AG09309 (cell line): ENCODE measurements around the gene SH2D6.

Experiments used
- DNase-seq: peaks from one replicate; pipeline ENCODE4 v3.0.0-alpha.2; 2010; ENCODE audit warnings: low read depth
- H3K4me3 ChIP-seq: 2 replicates; pipeline ENCODE4 v1.5.1; 2011; ENCODE audit warnings: mild to moderate bottlenecking, low read depth, low read length, moderate library complexity; ENCODE audit not compliant: control insufficient read depth
- CTCF ChIP-seq: IDR thresholded peaks from 2 replicates; pipeline ENCODE4 v1.5.1; 2011; ENCODE audit warnings: mild to moderate bottlenecking, low read depth, low read length, inconsistent platforms; ENCODE audit not compliant: insufficient read depth, control insufficient read depth; ENCODE audit errors: missing control alignments

Gene SH2D6

DNA sequence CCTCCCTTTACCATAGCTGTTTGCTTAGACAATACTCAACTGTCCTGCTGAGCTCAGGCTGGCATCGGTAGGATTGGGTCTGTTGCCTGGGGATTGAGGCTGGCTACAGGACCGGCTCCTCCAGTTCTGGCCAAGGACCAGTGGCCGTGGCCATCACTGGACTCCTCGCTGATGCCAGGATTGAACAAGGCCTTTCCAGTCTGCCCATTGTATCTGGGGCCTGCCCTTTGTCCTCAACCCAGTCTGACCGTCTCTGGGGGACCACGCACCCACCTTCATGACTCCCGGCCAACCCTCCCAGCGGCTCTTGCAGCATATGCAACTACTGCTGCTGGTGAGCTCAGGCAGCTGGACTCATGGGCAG lies 28.7 kb downstream of the SH2D6 start:
- TF ChIP-seq CTCF: no peak
- no peak for DNase-seq
- H3K4me3 ChIP-seq: no peak overlapping the region

DNA sequence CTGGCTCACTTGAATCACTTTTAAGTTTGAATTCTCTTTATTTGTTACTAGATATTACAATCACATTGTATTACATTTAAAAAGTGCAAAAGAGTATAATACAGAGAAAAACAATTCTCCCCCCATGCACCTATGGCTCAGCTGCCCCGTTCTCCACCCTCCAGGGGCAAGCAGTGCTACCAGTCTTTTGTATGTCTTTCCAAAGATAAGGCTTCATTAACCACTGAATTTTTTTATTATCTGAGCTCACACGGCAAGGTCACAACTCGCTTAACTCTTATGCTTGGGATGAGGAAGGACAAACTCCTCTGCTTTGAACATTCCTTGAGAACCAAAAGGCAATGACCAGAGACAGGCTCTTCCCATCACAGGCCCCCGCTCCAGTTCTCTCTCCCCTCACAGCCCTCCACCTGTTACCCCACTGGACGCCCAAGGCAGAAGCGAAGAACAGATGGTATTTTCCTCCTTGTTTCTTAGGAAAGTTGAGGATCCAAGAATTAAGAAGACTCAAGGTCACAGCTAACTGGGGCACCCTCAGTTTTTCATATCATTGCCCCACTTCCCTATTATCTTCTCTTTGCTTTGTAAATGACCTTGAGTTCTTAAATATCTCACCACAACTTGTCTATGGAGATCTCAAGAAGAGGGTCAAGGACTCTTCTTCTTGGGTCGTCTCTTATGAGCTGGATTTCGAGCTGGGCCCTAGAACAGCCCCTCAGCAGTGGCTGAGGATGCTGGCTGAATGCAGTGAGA lies 30.1 kb downstream of the SH2D6 start:
- no peak for DNase-seq
- TF ChIP-seq CTCF: no peak
- no peak overlapping the region for H3K4me3 ChIP-seq

DNA sequence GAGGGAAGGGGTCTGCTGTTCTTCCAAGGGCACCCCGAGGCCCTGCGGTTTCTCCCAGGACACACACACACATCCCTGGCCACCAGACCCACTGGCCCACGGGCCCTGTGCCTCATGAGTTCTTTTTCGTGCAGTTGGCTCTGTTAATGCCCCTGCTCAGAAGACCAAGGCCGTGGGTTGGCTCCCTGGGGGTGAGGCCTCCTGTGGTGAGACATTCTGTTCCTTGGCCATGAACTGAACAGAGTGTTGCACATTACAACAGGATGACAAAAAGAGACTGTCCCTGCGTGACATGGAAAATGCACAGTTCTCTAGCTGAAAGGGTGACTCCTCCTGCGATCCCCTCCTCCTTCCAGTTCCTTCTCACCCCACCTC lies 30.7 kb downstream of the SH2D6 start:
- no peak for TF ChIP-seq CTCF
- H3K4me3 ChIP-seq: no peak overlapping the region
- DNase-seq: no peak

GRCh38 chr2:85452237-85452636 lies 33.7 kb downstream of the SH2D6 start:
- no peak overlapping the region for H3K4me3 ChIP-seq
- TF ChIP-seq CTCF: no peak
- DNase-seq: no peak

DNA sequence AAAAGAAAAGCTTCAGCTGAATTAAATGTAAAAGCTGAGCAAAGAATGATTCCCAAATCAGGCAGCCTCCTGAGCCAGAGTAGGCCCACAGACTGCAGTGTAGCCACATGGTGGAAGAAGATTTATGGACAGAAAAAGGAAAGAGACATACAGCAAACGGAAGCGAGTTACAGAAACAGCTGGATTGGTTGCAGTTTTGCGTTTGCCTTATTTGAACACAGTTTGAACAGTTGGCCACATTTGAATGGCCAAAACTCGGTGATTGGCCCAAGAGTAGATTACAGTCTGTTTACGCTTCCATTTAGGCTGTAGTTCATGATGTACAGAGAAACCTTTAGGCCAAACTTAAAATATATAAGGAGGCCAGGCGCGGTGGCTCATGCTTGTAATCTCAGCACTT lies 35.1 kb downstream of the SH2D6 start:
- no peak for DNase-seq
- H3K4me3 ChIP-seq: no peak overlapping the region
- no peak for TF ChIP-seq CTCF

- TF ChIP-seq CTCF: no peak
- DNase-seq: no peak
- no peak overlapping the region for H3K4me3 ChIP-seq
Observed at GRCh38 chr2:85455552-85456090, 37.1 kb downstream of the SH2D6 start.
